H1 (cell line): ENCODE measurements around the gene FBXO17. TPM values are rescaled to one million over a fixed set of nuclear protein-coding genes. Genes with fewer than 3 reads are reported as not detected.

ENCODE experiments used
- CTCF ChIA-PET: fragments of 300-600 bp; sonication (Branson Sonifier 250); formaldehyde crosslinking; loops from one replicate; lab custom pipeline; 2021; ENCODE audit not compliant: partially characterized antibody; lab: Charles Lee
- POLR2A ChIA-PET: fragments of 300-600 bp; sonication (Branson Sonifier 250); formaldehyde crosslinking; loops from one replicate; lab custom pipeline; 2021; ENCODE audit warnings: inconsistent platforms; ENCODE audit not compliant: partially characterized antibody; lab: Charles Lee
- DNase-seq, 2 experiments: peaks; one replicate each; pipeline versions ENCODE4 v3.0.0 to v3.0.0-alpha.2; 2010 to 2022; ENCODE audit warnings: low spot score in 2 of 2, low read depth in 1 of 2, mixed read lengths in 1 of 2
- FAIRE-seq: peaks from 2 replicates; lab custom pipeline; 2011; peaks lifted over from hg19 to GRCh38; lab: Jason Lieb, UNC
- H2AFZ ChIP-seq: 2 replicates; pipeline ENCODE4 v1.8.1; 2012; ENCODE audit warnings: low read length, inconsistent platforms
- H2AK5ac ChIP-seq: 2 replicates; pipeline ENCODE4 v1.6.1; 2013; ENCODE audit warnings: low read depth, low read length
- H2BK120ac ChIP-seq: replicated peaks from 2 replicates; pipeline ENCODE3; 2013; ENCODE audit warnings: low read depth, low read length, inconsistent platforms
- H2BK12ac ChIP-seq: 2 replicates; pipeline ENCODE4 v1.6.1; 2013; ENCODE audit warnings: low read depth, low read length
- H2BK15ac ChIP-seq: 2 replicates; pipeline ENCODE4 v1.6.1; 2013; ENCODE audit warnings: low read length
- H2BK20ac ChIP-seq: 2 replicates; pipeline ENCODE4 v1.6.1; 2013; ENCODE audit warnings: low read length
- H2BK5ac ChIP-seq: 2 replicates; pipeline ENCODE4 v1.6.1; 2013; ENCODE audit warnings: low read depth, low read length
- H3K14ac ChIP-seq: 2 replicates; pipeline ENCODE4 v1.6.1; 2013; ENCODE audit warnings: inconsistent platforms; ENCODE audit not compliant: insufficient read length
- H3K18ac ChIP-seq: 2 replicates; pipeline ENCODE4 v1.6.1; 2013; ENCODE audit warnings: low read length; ENCODE audit errors: extremely low read depth
- H3K23ac ChIP-seq: 2 replicates; pipeline ENCODE4 v1.6.1; 2013; ENCODE audit warnings: inconsistent platforms; ENCODE audit not compliant: insufficient read length
- H3K23me2 ChIP-seq: 2 replicates; pipeline ENCODE4 v1.6.1; 2013; ENCODE audit warnings: low read depth, low read length
- H3K27ac ChIP-seq: 2 replicates; pipeline ENCODE4 v1.6.1; 2011; ENCODE audit warnings: low read depth, low read length, inconsistent platforms
- H3K27me3 ChIP-seq, 4 experiments: replicated peaks in 1 of 4; 1 replicate in 1 of 4; 2 replicates in 3 of 4; pipeline versions ENCODE4 v1.6.1 to v1.8.1; 2011 to 2013; ENCODE audit warnings: low read length in 3 of 4, mild to moderate bottlenecking in 3 of 4, inconsistent platforms in 2 of 4, mixed read lengths in 2 of 4, moderate library complexity in 1 of 4; ENCODE audit not compliant: control insufficient read depth in 3 of 4, insufficient read depth in 3 of 4; ENCODE audit errors: extremely low read depth in 1 of 4
- H3K36me3 ChIP-seq, 4 experiments: 2 replicates each; pipeline versions ENCODE4 v1.6.1 to v1.8.1; 2011 to 2013; ENCODE audit warnings: mild to moderate bottlenecking in 4 of 4, low read length in 3 of 4, moderate library complexity in 2 of 4, control low read depth in 1 of 4, inconsistent platforms in 1 of 4; ENCODE audit not compliant: insufficient read depth in 4 of 4, control insufficient read depth in 2 of 4
- H3K4ac ChIP-seq: replicated peaks from 2 replicates; pipeline ENCODE3; 2013; ENCODE audit warnings: low read length, low read depth, mixed read lengths, inconsistent platforms; ENCODE audit not compliant: insufficient read length
- H3K4me1 ChIP-seq, 4 experiments: replicated peaks in 1 of 4; 1 replicate in 1 of 4; 2 replicates in 3 of 4; pipeline versions ENCODE4 v1.6.1 to v1.8.1; 2011 to 2013; ENCODE audit warnings: low read length in 3 of 4, inconsistent platforms in 2 of 4, mixed read lengths in 1 of 4; ENCODE audit not compliant: insufficient read depth in 4 of 4, control insufficient read depth in 3 of 4
- H3K4me2 ChIP-seq, 2 experiments: 2 replicates each; pipeline versions ENCODE4 v1.6.1 to v1.8.1; 2011 to 2013; ENCODE audit warnings: low read depth in 2 of 2, low read length in 2 of 2, control low read depth in 1 of 2, inconsistent platforms in 1 of 2, mild to moderate bottlenecking in 1 of 2; ENCODE audit not compliant: insufficient read depth in 1 of 2
- H3K4me3 ChIP-seq, 4 experiments: fragments of 200-600, 300-600 bp in 1 of 4; sonication (generic), shearing (Covaris generic), sonication (Bioruptor Twin) in 1 of 4; 2 replicates each; pipeline versions ENCODE4 v1.5.1 to v1.8.1; 2011 to 2016; ENCODE audit warnings: low read length in 4 of 4, low read depth in 3 of 4, control low read depth in 2 of 4, inconsistent platforms in 2 of 4, mild to moderate bottlenecking in 2 of 4, mixed read lengths in 1 of 4, moderate library complexity in 1 of 4; ENCODE audit not compliant: insufficient read depth in 2 of 4; ENCODE audit errors: extremely low read depth in 1 of 4
- H3K56ac ChIP-seq: replicated peaks from 2 replicates; pipeline ENCODE3; 2013; ENCODE audit warnings: low read depth, mild to moderate bottlenecking, mixed read lengths, low read length, inconsistent platforms; ENCODE audit not compliant: insufficient read length
- H3K79me1 ChIP-seq: 2 replicates; pipeline ENCODE4 v1.6.1; 2013; ENCODE audit warnings: low read depth, low read length, control low read depth
- H3K79me2 ChIP-seq, 2 experiments: 2 replicates each; pipeline versions ENCODE4 v1.6.1 to v1.8.1; 2012 to 2013; ENCODE audit warnings: low read length in 2 of 2, mild to moderate bottlenecking in 2 of 2, inconsistent platforms in 1 of 2; ENCODE audit not compliant: insufficient read depth in 2 of 2, control insufficient read depth in 1 of 2
- H3K9ac ChIP-seq, 4 experiments: replicated peaks in 1 of 4; 1 replicate in 1 of 4; 2 replicates in 3 of 4; pipeline versions ENCODE4 v1.6.1 to v1.8.1; 2011 to 2013; ENCODE audit warnings: low read depth in 3 of 4, low read length in 3 of 4, control low read depth in 2 of 4, mild to moderate bottlenecking in 2 of 4, moderate library complexity in 2 of 4, inconsistent platforms in 1 of 4; ENCODE audit errors: extremely low read depth in 1 of 4
- H3K9me3 ChIP-seq, 2 experiments: 2 replicates each; pipeline versions ENCODE4 v1.6.1 to v1.8.1; 2012 to 2013; ENCODE audit warnings: mild to moderate bottlenecking in 2 of 2, moderate library complexity in 2 of 2, control low read depth in 1 of 2, inconsistent platforms in 1 of 2, low read depth in 1 of 2, low read length in 1 of 2, mixed read lengths in 1 of 2; ENCODE audit not compliant: insufficient read depth in 2 of 2
- H4K20me1 ChIP-seq, 2 experiments: replicated peaks in 1 of 2; 2 replicates each; pipeline versions ENCODE3 to v1.8.1; 2011 to 2013; ENCODE audit warnings: inconsistent platforms in 2 of 2, low read length in 2 of 2, mild to moderate bottlenecking in 1 of 2; ENCODE audit not compliant: insufficient read depth in 2 of 2, control insufficient read depth in 1 of 2
- H4K5ac ChIP-seq: 2 replicates; pipeline ENCODE4 v1.6.1; 2013; ENCODE audit warnings: low read length, low read depth, mixed read lengths, inconsistent platforms; ENCODE audit not compliant: insufficient read length
- H4K8ac ChIP-seq: 2 replicates; pipeline ENCODE4 v1.8.0; 2013; ENCODE audit warnings: mild to moderate bottlenecking, moderate library complexity, low read length, inconsistent platforms; ENCODE audit not compliant: insufficient read depth; ENCODE audit errors: extremely low read depth
- H4K91ac ChIP-seq: replicated peaks from 2 replicates; pipeline ENCODE3; 2013; ENCODE audit warnings: low read length, mixed read lengths, inconsistent platforms; ENCODE audit not compliant: insufficient read length
- CBX5 ChIP-seq: fragments of 300-800, 300-1000 bp; sonication (generic); IDR thresholded peaks from 2 replicates; pipeline ENCODE4 v1.7.1; 2016; ENCODE audit warnings: antibody characterized with exemption, low read length, low read depth
- CEBPB ChIP-seq: IDR thresholded peaks from 2 replicates; pipeline ENCODE4 v1.6.1; 2012; ENCODE audit warnings: low read depth, low read length
- CHD1 ChIP-seq: IDR thresholded peaks from 2 replicates; pipeline ENCODE4 v1.6.1; 2012; ENCODE audit warnings: low read depth, low read length, improper control_type of control experiment
- CTBP2 ChIP-seq: IDR thresholded peaks from 2 replicates; pipeline ENCODE4 v1.7.0; 2011; ENCODE audit warnings: borderline replicate concordance, mild to moderate bottlenecking, moderate library complexity, mixed read lengths, low read length; ENCODE audit not compliant: insufficient read depth, insufficient read length
- EGR1 ChIP-seq: IDR thresholded peaks from 2 replicates; pipeline ENCODE4 v1.6.1; 2011; ENCODE audit warnings: low read depth, low read length, borderline replicate concordance
- EZH2 ChIP-seq: fragments of 200-600 bp; sonication (generic); IDR thresholded peaks from 2 replicates; pipeline ENCODE4 v1.7.1; 2012; ENCODE audit warnings: low read depth, mild to moderate bottlenecking, moderate library complexity, low read length, inconsistent platforms; ENCODE audit not compliant: severe bottlenecking
- JUND ChIP-seq: IDR thresholded peaks from 2 replicates; pipeline ENCODE4 v1.6.1; 2011; ENCODE audit warnings: mild to moderate bottlenecking, improper control_type of control experiment, low read length
- SUZ12 ChIP-seq: fragments of 200-600 bp; sonication (generic); IDR thresholded peaks from 2 replicates; pipeline ENCODE4 v1.6.1; 2012; ENCODE audit warnings: mild to moderate bottlenecking, inconsistent platforms, low read length, moderate library complexity, mixed read lengths
- TAF1 ChIP-seq: IDR thresholded peaks from 2 replicates; pipeline ENCODE4 v1.6.1; 2011; ENCODE audit warnings: mild to moderate bottlenecking, low read depth, low read length
- TCF12 ChIP-seq: IDR thresholded peaks from 2 replicates; pipeline ENCODE4 v1.6.1; 2011; ENCODE audit warnings: low read depth, mild to moderate bottlenecking, low read length
- WGBS, 2 experiments: shearing (Covaris generic) in 1 of 2; methylation state at CpG; one replicate each; pipeline versions ENCODE4 v1.1.6 to v1.1.7; 2013 to 2015; ENCODE audit warnings: low lambda C conversion rate in 2 of 2, mixed read lengths in 2 of 2, inconsistent platforms in 1 of 2, low coverage in 1 of 2, missing lambda C conversion rate in 1 of 2; ENCODE audit not compliant: insufficient replicate concordance in 2 of 2, insufficient coverage in 1 of 2, insufficient read length in 1 of 2; ENCODE audit errors: extremely low coverage in 1 of 2, missing lambda C conversion rate in 1 of 2; 5-methylcytosine and 5-hydroxymethylcytosine counted together
- polyA plus RNA-seq, 7 experiments: library from polyadenylated mRNA; depleted of rRNA in 3 of 7; stranded (reverse) in 5 of 7; unstranded in 2 of 7; fragments of >200 nt in 5 of 7; fragments of 200-250 nt in 2 of 7; gene quantifications; 1 replicate in 5 of 7; 2 replicates in 1 of 7; 4 replicates in 1 of 7; pipeline versions ENCODE4 v1.2.1 to v1.2.3, GENCODE V29; 2011 to 2013; ENCODE audit warnings: missing spikeins in 2 of 7, mixed read lengths in 2 of 7
- total RNA-seq: library from RNA; stranded (reverse); fragmentation: NEBNext Ultra II Directional; extraction: Animal tissue kit (Norgen Biotek cat#: 25700); gene quantifications from 2 replicates; pipeline ENCODE4 v1.2.1, GENCODE V29; 2021
- TF ChIP-seq, protein P1 (sequence below): IDR thresholded peaks from 2 replicates; pipeline ENCODE4 v1.6.1; 2012; ENCODE audit warnings: inconsistent platforms

Gene FBXO17
- total and polyA plus RNA-seq, 2 of the 8 experiments (the other 6 are each of a cell fraction or from before 2014, with no cell fraction given): 11.7 to 15.3 TPM

DNA sequence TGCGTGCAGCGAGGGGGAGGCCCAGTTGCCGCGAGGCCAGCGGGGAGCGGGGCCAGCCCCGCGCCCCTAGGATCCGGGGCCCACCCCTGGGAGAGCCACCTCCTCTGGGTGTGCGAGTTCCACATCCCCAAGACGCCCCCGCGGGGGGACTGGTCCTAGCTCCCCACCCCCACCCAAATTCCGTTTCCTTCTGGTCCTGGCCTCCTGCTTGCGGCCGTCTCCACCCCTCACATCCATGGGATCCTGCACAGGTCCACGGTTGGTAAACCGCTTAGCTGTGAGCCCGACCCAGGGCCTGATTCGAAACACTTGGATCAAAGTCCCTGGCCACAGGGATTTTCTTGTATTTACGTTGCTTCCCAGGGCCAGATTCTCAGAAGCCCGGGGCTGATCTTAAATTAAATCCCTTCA is 324 bp upstream of the FBXO17 start:
- Histone ChIP-seq H3K4me1 (peaks cover 0 to 7% (median 3%) of the 10 kb centered on the region in 4 experiments; a peak in 3 of 7 replicates), H3K79me1 (no peaks in the 10 kb centered on the region), H4K91ac (no peak overlapping the region), H2BK5ac (peak overlapping the region; percentile 90)
- no peak for TF ChIP-seq CBX5
- peak; percentile 15 for TF ChIP-seq EZH2
- TF ChIP-seq, protein P1, sequence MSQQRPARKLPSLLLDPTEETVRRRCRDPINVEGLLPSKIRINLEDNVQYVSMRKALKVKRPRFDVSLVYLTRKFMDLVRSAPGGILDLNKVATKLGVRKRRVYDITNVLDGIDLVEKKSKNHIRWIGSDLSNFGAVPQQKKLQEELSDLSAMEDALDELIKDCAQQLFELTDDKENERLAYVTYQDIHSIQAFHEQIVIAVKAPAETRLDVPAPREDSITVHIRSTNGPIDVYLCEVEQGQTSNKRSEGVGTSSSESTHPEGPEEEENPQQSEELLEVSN: no peak
- TF ChIP-seq EGR1: no peak; the same call in 1 of the 2 replicates
- no peak for TF ChIP-seq TCF12
- TF ChIP-seq JUND: no peak
- no peak for TF ChIP-seq TAF1
- TF ChIP-seq CTBP2: peak; percentile 20
- no peak for TF ChIP-seq CEBPB
- peak; percentile 31; the same call in 1 of the 2 replicates for TF ChIP-seq SUZ12
- TF ChIP-seq CHD1: no peak
- TF ChIP-seq, all 59 proteins: peak for 3
- no peaks in the 10 kb centered on the region for H3K9me3 ChIP-seq
- no peak overlapping the region for H3K4ac ChIP-seq
- 0 out of 7 replicates have a peak, but pooled peaks cover 0 to 3% (median 0%) of the 10 kb centered on the region in 4 experiments for H3K27me3 ChIP-seq
- no peak for FAIRE-seq
- peaks cover 0 to 2% of the 10 kb centered on the region in 2 experiments; a peak in 1 of 4 replicates for H3K79me2 ChIP-seq
- H4K5ac ChIP-seq: peak overlapping the region; percentile 3
- H4K20me1 ChIP-seq: no peaks in the 10 kb centered on the region
- peak overlapping the region; percentile 80 to 88 for H3K4me2 ChIP-seq
- H2AK5ac ChIP-seq: no peak overlapping the region
- no peaks in the 10 kb centered on the region for H3K36me3 ChIP-seq
- H3K18ac ChIP-seq: peak overlapping the region; percentile 72
- peak in 1 of 2 experiments; percentile 68 for DNase-seq
- 1% methylated on average over 11 of the region's 22 CpGs; no CpG with 5 or more reads in 1 of the 2 experiments for WGBS, 2 experiments
- H3K27ac ChIP-seq: no peak overlapping the region
- peak overlapping the region; percentile 98; the same call in 1 of the 2 replicates for H2BK12ac ChIP-seq
- no peak overlapping the region for H2BK20ac ChIP-seq
- CTCF ChIA-PET: interaction anchor here (0.6 to 4.1 kb wide), 25 partner anchors 10 to 330 kb away, joined by 3 to 32 read pairs (median 5); no protein-coding TSS in a partner anchor
- no peak overlapping the region for H3K23ac ChIP-seq
- peak overlapping the region; percentile 61; the same call in 1 of the 2 replicates for H2BK15ac ChIP-seq
- peak overlapping the region; percentile 41 to 82 (median 74) for H3K4me3 ChIP-seq
- peaks cover 6% of the 10 kb centered on the region; the same call in 1 of the 2 replicates for H3K23me2 ChIP-seq
- H3K9ac ChIP-seq: peak overlapping the region in 3 of 4 experiments; percentile 2 to 44 (median 42); a peak in 3 of 7 replicates
- no peak overlapping the region for H3K14ac ChIP-seq
- no peak overlapping the region for H4K8ac ChIP-seq
- POLR2A ChIA-PET: interaction anchor here (0.6 to 2.1 kb wide), 9 partner anchors 10 to 105 kb away, joined by 3 to 11 read pairs (median 4); partner anchors contain the start of genes FBXO27 and NFKBIB
- H3K56ac ChIP-seq: no peak overlapping the region
- 0 out of 2 replicates have a peak overlapping the region, but pooled peaks have one; percentile 21 for H2AFZ ChIP-seq
- no peak overlapping the region for H2BK120ac ChIP-seq
